GM21381 (cell line): ENCODE measurements around the gene CHTF18.
A peak's percentile ranks its signal among the peaks of the same experiment; 100 is the strongest.
"Not testable (repeated sequence)": the region's sequence is repeated elsewhere in the genome, so short reads cannot be mapped to it uniquely, and the experiment has no call there.

Source experiments
- ATAC-seq: cut with Tn5 transposase; IDR thresholded peaks from one replicate; pipeline ENCODE4 v1.9.1; 2021; ENCODE audit warnings: mild to moderate bottlenecking, moderate library complexity; ENCODE audit not compliant: unreplicated experiment

The CHTF18 gene

DNA sequence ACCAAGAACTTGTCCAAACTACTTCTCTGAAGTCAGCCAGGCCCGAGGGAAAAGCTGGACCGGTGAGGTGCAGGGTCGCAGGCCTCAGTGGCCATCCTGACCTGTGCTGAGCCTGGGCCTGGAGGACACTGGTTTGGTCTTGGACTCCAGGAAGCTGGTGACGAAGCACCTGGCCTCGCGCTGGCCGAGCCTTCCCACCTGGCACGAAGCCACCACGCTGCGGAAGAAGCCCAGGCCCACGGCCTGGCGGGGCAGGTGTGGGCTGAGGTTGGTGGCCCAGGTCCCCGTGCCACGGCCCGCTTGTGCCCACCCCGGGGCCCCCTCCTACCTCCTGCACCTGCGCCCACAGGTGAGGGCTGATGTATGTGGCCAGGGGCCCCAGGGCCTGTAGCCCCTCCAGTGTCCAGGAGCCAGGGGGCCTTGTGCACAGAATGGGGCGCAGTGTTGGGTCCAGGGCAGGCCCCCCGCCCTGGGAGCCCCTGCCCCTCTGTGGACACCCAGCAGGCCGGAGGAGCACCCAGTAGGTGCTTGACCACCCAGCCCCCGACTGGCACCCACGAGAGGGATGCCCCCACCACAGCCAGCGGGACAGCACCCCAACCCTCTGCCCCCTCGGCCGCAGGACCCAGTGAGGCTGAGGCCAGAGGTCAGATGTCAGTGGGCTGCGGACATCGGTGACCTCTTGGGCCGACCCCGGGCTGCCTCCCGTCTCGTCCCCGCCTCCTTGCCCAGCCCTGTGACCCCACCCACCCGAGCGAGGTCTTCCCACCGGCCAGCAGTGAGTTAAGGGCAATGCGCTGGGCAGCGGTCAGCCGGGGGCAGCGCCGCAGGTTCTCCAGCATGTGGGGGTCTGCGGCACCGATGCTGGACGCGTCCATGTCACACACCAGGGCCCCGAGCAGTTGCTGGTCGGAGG, 14.1 kb upstream of the CHTF18 start:
- no peak for ATAC-seq

GRCh38 chr16:775236-775796, 13.1 kb upstream of the CHTF18 start:
- no peak for ATAC-seq

DNA sequence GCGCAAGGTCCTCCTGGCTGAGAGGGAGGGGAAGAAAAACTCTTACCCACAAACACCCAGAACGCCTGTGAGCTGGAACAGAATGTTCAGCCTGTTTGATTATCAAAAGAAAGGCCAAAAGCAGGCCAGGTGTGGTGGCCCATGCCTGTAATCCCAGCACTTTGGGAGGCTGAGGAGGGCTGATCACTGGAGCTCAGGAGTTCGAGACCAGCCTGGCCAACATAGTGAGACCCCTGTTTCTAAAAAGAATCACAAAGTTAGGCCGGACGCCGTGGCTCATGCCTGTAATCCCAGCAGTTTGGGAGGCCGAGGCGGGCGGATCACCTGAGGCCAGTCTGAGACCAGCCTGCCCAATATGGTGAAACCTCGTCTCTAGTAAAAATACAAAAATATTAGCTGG, 12.1 kb upstream of the CHTF18 start:
- not testable (repeated sequence) for ATAC-seq

GRCh38 chr16:776824-777223, 11.6 kb upstream of the CHTF18 start:
- ATAC-seq = no peak

DNA sequence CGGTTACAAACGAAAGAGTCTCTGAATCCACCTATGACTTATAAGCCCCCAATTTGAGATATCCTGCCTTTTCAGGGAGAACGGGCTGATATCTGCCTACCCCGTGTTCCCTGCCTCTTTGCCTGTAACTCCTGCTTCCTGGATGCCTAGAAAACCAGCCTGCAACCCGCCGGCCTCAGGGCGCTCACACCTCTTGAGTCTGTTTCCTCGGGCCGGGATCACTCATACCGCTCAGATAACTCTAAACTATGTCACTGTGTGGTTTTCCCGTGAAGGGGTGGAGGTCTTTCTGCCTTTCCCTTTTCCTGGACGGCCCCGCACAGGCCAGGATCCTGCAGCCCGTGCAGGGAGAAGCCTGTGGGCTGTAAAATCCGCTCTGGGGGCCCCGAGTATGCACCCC, 10.6 kb upstream of the CHTF18 start:
- ATAC-seq = no peak

DNA sequence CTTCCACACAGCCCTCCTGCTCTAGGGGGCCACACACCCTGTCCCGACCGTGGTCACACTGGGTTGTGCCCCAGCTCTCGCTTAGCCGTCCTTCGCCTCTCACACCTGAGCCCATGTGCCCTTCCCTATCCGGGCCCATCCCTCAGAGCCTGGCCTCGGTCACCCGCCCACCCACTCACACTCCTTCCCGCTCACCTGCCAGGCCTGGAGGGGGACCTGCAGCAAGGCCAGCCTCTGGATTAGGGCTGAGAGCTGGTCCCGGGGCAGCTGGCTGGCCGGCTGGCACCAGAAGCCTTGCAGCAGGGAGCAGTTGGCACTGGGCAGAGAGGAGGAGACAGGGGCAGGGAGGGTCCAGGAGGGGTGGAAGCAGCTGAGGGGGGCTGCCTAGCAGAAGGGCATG, 10.0 kb upstream of the CHTF18 start:
- no peak for ATAC-seq

- no peak for ATAC-seq
Measured at GRCh38 chr16:778909-779527, 9.4 kb upstream of the CHTF18 start.

DNA sequence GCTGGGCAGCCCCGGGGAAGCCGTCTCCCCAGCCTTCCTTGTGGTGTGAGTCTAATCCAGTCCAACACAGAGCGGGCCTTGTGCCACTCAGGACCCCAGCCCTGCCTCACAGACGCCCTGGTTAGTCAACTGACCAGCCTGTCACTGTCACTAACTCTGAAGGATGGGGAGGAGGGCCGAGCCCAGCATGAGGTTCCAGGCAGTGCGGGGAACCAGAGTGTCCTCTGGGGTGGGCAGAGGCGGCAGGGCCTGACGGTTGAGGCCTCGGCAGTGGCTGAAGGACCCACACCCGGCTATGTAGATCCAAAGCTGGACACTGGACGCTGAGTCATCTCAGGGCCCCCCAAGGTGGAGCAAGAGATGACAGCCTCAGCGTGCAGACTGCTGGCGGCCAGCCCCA, 8.9 kb upstream of the CHTF18 start:
- no peak for ATAC-seq

DNA sequence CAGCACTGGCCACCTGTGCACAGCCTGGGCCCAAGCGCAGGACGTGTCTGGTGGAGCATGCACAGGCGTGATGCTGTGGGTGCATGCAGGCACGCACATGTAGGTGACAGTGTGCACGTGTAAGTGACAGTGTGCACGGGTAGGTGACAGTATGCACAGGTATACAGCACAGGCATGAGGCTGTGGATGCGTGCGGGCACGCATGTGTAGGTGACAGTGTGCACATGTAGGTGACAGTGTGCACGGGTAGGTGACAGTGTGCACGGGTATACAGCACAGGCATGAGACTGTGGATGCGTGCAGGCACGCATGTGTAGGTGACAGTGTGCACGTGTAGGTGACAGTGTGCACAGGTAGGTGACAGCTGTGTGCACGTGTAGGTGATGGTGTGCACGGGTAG, 8.1 kb upstream of the CHTF18 start:
- ATAC-seq = no peak

- ATAC-seq = no peak
Measured at GRCh38 chr16:781346-782010, 6.9 kb upstream of the CHTF18 start.

- ATAC-seq = no peak
Measured at GRCh38 chr16:782258-782657, 6.2 kb upstream of the CHTF18 start.

DNA sequence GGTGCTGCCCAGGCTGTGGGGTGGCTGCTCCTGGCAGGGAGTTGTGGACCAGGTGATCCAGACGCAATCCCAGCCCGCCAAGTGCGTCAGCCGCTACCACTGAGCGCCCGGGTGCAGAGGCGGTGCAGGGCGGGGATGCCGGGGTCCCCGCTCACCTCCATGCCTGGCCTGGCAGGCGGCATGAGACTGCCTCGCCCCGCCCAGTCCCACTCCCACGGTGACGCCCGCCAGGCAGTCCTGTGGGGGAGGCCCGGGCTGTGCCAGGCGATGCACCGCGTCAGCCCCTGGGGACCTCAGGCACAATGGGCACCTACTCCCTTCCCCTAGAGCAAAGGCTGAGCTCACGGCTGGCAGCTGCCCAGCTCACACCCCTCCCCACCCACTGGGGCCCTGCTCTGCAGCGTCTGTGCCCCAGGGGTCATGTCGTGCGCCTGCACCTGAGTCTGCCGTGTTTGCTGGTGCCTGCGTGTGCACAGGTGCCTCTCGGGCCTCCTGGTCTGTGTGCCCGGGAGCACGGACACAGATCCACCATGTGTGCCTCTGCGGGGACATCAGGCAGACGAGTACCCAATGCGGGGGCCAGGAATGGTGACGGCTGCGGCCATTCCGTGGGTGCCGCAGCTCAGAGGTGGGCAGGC, 5.5 kb upstream of the CHTF18 start:
- no peak for ATAC-seq

DNA sequence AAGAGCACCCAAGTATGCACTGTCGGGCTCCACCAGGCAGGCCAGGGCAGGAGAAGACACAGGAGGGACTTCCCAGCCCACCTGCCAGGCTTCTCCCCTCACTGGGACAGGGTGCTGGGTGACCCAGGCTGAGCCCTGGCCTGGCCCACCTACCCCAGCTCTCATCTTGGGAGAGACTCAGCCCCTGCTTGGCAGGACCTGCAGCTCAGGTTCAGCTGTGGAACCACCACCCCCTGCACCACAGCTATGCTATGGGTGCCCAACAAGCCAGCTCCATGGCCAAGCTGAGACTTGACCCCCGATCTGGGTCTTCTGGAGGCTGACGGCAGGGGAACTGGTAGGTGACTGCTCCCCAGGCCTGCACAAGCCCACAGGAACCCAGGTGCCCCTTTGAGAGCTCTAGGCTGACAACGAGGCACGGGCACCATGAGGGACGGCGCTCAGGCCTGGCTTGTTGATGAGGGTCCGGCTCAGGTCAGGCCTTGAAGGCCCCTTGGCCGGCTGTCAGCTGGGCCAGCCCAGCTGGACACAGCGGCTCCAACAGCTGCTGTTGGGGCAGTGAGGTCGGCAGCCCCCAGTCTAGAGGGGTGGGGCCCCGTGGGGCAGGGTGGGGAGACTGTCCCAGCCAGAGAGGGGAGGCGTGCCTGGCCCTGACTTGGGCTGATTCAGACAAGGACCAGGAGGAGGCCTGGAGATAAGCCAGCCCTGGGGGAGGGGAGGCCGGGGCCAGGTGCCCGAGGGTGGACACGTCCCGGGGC, 4.8 kb upstream of the CHTF18 start:
- no peak for ATAC-seq

- no peak for ATAC-seq
Measured at GRCh38 chr16:784431-784830, 4.0 kb upstream of the CHTF18 start.

GRCh38 chr16:785563-786535, 2.6 kb upstream of the CHTF18 start:
- ATAC-seq = no peak

DNA sequence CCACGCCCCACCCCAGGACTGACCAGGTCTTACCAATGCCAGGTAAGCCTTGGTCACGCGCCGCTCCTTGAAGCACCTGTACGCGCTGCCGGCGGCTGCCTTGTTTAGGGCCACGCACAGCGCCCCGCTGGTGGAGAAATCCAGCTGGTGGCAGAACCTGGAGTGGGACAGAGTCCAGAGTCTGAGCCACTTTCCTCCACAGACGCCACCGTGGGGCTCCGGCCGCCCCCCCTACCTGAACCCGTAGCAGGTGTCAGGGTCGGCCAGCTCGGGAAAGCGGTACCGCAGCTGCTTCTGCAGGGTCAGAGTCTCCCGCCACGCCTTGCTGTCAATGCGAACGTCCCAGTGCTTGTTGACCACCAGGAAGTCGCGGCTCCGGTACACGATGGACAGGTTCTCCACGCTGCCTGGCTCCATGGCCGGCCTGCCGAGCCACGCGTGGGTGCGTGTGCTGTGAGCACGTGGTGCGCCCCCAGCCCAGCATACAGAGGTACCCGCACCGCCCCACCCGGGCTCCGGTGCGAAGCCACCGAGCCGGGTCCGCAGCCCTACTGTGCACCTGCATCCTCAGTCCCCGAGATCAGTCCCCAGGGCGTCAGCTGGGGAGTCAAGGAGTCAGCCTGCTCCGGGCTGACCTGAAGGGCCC, 976 bp upstream of the CHTF18 start:
- ATAC-seq = no peak

DNA sequence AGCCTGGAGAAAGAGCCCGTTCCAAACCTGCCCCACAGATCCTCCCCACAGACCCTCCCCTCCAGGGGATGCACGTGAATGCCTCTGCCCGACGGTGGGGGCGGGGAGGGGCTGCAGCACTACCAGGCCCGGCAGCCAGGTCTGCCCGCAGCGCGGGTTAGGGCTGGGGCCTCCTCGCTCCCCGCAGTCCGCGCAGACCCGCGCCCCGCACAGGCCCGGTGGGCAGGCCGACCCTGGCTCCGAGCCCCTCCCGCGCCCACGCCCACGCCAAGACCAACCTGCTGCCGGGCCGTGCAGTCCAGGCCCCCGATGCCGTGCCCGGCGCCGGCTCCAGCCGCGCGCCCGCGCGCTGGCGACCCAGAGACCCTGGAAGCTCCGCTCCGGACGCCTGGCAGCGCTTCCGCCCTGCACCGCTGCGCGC, 432 bp upstream of the CHTF18 start, which contains the start of gene RPUSD1:
TSS of gene RPUSD1 (minus strand) at position 404 of the 421 bp plus-strand sequence. CDS start 644 bp downstream, outside the sequence.
- ATAC-seq = peak; percentile 29

- no peak for ATAC-seq
Measured at GRCh38 chr16:789191-789850, 901 bp downstream of the CHTF18 start.
